ENCODE results near the gene CYP1A2. TPM values are rescaled to one million over a fixed set of nuclear protein-coding genes. Genes with fewer than 3 reads are reported as not detected.

CYP1A2 gene
- total RNA-seq, 4 donors from 2014 or later, result not detected

DNA sequence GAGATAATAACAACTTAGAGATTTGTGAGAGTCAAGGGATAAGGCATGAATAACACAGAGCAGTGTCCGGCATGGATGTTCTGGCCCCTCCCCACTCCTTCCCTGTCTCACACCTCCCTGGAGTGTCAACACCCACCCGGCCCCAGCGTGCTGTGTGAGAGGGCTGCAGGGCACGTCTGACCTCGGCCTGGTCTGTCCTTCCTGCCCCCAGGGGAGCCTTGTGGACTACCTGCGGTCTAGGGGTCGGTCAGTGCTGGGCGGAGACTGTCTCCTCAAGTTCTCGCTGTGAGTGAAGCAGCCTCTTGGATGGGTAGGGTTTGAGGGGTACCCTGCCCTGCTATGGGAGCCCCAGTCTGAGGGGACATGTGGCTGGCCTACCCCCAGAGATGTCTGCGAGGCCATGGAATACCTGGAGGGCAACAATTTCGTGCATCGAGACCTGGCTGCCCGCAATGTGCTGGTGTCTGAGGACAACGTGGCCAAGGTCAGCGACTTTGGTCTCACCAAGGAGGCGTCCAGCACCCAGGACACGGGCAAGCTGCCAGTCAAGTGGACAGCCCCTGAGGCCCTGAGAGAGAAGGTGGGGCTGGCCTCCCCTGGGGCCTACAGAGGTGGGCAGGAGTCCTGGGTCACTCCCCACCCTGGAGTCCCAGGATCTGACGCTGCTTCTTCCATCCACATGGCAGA, 52.8 kb downstream of the CYP1A2 start:
- TF ChIP-seq POLR2A (IDR thresholded peaks at IDR 0.05), result no peak
- TF ChIP-seq POLR2AphosphoS5 (IDR thresholded peaks at IDR 0.05), result no peak
- no peak for TF ChIP-seq CTCF (IDR thresholded peaks at IDR 0.05)
- Histone ChIP-seq H3K27me3 (no peaks in the 10 kb centered on the region), H3K9me3 (no peaks in the 10 kb centered on the region), H3K36me3 (peaks cover 58% of the 10 kb centered on the region), H3K4me1 (peaks cover 24% of the 10 kb centered on the region), H3K27ac (no peak overlapping the region), H3K4me3 (no peak overlapping the region)
- 78% methylated on average over 13 of the region's 18 CpGs for WGBS
- DNase-seq (ENCODE audit: low spot score in 2 of 2), result no peak

DNA sequence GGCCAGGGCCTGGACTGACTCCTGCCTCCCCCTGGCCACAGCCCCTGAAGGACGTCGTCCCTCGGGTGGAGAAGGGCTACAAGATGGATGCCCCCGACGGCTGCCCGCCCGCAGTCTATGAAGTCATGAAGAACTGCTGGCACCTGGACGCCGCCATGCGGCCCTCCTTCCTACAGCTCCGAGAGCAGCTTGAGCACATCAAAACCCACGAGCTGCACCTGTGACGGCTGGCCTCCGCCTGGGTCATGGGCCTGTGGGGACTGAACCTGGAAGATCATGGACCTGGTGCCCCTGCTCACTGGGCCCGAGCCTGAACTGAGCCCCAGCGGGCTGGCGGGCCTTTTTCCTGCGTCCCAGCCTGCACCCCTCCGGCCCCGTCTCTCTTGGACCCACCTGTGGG, 53.6 kb downstream of the CYP1A2 start:
- no peak for DNase-seq (ENCODE audit: low spot score in 2 of 2)
- H3K4me3 ChIP-seq, result no peak overlapping the region
- H3K27ac ChIP-seq, result no peak overlapping the region
- H3K27me3 ChIP-seq, result no peaks in the 10 kb centered on the region
- H3K4me1 ChIP-seq, result peaks cover 24% of the 10 kb centered on the region
- no peak for TF ChIP-seq POLR2A (IDR thresholded peaks at IDR 0.05)
- TF ChIP-seq EP300 (IDR thresholded peaks at IDR 0.05), result no peak
- TF ChIP-seq POLR2AphosphoS5 (IDR thresholded peaks at IDR 0.05), result no peak
- no peak for TF ChIP-seq CTCF (IDR thresholded peaks at IDR 0.05)
- WGBS, result 92% methylated on average over 10 of the region's 20 CpGs
- H3K36me3 ChIP-seq, result peaks cover 58% of the 10 kb centered on the region
- H3K9me3 ChIP-seq, result no peaks in the 10 kb centered on the region

DNA sequence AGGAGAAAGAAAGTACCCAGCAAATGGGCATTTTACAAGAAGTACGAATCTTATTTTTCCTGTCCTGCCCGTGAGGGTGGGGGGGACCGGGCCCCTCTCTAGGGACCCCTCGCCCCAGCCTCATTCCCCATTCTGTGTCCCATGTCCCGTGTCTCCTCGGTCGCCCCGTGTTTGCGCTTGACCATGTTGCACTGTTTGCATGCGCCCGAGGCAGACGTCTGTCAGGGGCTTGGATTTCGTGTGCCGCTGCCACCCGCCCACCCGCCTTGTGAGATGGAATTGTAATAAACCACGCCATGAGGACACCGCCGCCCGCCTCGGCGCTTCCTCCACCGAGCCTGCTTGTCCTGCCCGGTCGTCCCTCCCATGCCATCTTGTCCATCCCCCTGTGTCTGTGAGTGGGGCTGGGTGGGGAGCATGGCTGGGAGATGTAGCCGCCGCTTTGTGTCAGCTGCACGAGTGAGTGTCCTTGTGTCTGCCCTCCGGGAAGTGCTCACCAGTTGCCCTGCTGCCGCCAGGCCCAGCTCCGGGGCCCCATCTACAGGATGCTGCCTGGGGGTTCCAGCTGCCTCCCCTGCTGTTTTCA, 54.3 kb downstream of the CYP1A2 start:
- Histone ChIP-seq H3K4me1 (peaks cover 24% of the 10 kb centered on the region), H3K36me3 (peaks cover 58% of the 10 kb centered on the region), H3K9me3 (no peaks in the 10 kb centered on the region), H3K27ac (no peak overlapping the region), H3K27me3 (no peaks in the 10 kb centered on the region), H3K4me3 (no peak overlapping the region)
- WGBS, result 95% methylated on average over 15 of the region's 31 CpGs
- TF ChIP-seq POLR2A (IDR thresholded peaks at IDR 0.05), result no peak
- no peak for TF ChIP-seq CTCF (IDR thresholded peaks at IDR 0.05)
- TF ChIP-seq POLR2AphosphoS5 (IDR thresholded peaks at IDR 0.05), result no peak
- TF ChIP-seq EP300 (IDR thresholded peaks at IDR 0.05), result no peak
- DNase-seq (ENCODE audit: low spot score in 2 of 2), result no peak

GRCh38 chr15:74804935-74805334, 56.3 kb downstream of the CYP1A2 start:
- Histone ChIP-seq H3K27me3 (no peaks in the 10 kb centered on the region), H3K4me1 (peaks cover 6% of the 10 kb centered on the region), H3K9me3 (no peaks in the 10 kb centered on the region), H3K4me3 (no peak overlapping the region), H3K27ac (no peak overlapping the region), H3K36me3 (peaks cover 41% of the 10 kb centered on the region)
- no peak for DNase-seq (ENCODE audit: low spot score in 2 of 2)
- TF ChIP-seq POLR2AphosphoS5 (IDR thresholded peaks at IDR 0.05) (no peak), EP300 (IDR thresholded peaks at IDR 0.05) (no peak), POLR2A (IDR thresholded peaks at IDR 0.05) (no peak), CTCF (IDR thresholded peaks at IDR 0.05) (no peak)
- 77% methylated on average over 6 of the region's 6 CpGs for WGBS

Other genes starting within 250 kb of the CYP1A2 start
- 10 to 100 TPM in 1 of 4 donors, 1 to 10 TPM in 3; 6.7 to 12.3 (median 8.4) TPM for gene ARID3B, start 207.6 kb upstream of the CYP1A2 start, total RNA-seq
- gene CLK3, start 133.0 kb upstream of the CYP1A2 start, total RNA-seq, result 100 to 1,000 TPM in 3 of 4 donors, 10 to 100 TPM in 1; 93.1 to 244 (median 115) TPM
- gene EDC3, start 52.8 kb upstream of the CYP1A2 start, total RNA-seq, result 10 to 100 TPM; 13.0 to 52.4 (median 23.5) TPM
- gene CYP1A1, start 23.3 kb upstream of the CYP1A2 start, total RNA-seq, result 1 to 10 TPM in 3 of 4 donors, under 1 TPM in 1; 0.64 to 6.0 (median 2.8) TPM
- 10 to 100 TPM; 33.1 to 45.2 (median 35.5) TPM for gene CSK, start 33.2 kb downstream of the CYP1A2 start, total RNA-seq
- under 1 TPM in 1 of 4 donors, not detected in 3; 0.42 TPM for gene LMAN1L, start 64.0 kb downstream of the CYP1A2 start, total RNA-seq
- under 1 TPM in 1 of 4 donors, not detected in 3; 0.47 TPM for gene CPLX3, start 77.8 kb downstream of the CYP1A2 start, total RNA-seq
- 100 to 1,000 TPM; 105 to 330 (median 129) TPM for gene ULK3, start 94.3 kb downstream of the CYP1A2 start, total RNA-seq
- gene SCAMP2, start 124.5 kb downstream of the CYP1A2 start, total RNA-seq, result 100 to 1,000 TPM in 2 of 4 donors, 10 to 100 TPM in 2; 82.7 to 120 (median 102) TPM
- 10 to 100 TPM; 17.1 to 59.2 (median 41.4) TPM for gene MPI, start 141.2 kb downstream of the CYP1A2 start, total RNA-seq
- 10 to 100 TPM; 49.4 to 96.2 (median 68.0) TPM for gene FAM219B, start 158.0 kb downstream of the CYP1A2 start, total RNA-seq
- gene COX5A, start 189.2 kb downstream of the CYP1A2 start, total RNA-seq, result 100 to 1,000 TPM; 114 to 130 (median 122) TPM
- 1 to 10 TPM; 3.5 to 7.8 (median 6.1) TPM for gene RPP25, start 207.9 kb downstream of the CYP1A2 start, total RNA-seq
- gene SCAMP5, start 246.7 kb downstream of the CYP1A2 start, total RNA-seq, result 1 to 10 TPM in 3 of 4 donors, under 1 TPM in 1; 0.53 to 4.5 (median 2.7) TPM